NCI-H1694 treated with DMSO at 0.1 percent for 48 hours (cell line): ENCODE measurements around the gene ELK4.

Experiments used
- DNase-seq: peaks from one replicate; lab custom pipeline; 2025; lab: John Stamatoyannopoulos, UW

The ELK4 gene

GRCh38 chr1:205561501-205562203 lies 70.2 kb downstream of the ELK4 start:
- no peak for DNase-seq
